Activated CD4-positive, alpha-beta T cell treated with anti-CD3 and anti-CD28 coated beads, Interleukin-2, amount 10 ng/mL, durations not matched to agents 24 days and 14 days (primary cell): Measurements from ENCODE around the gene RASGEF1C. TPM values are rescaled to one million over a fixed set of nuclear protein-coding genes. Genes with fewer than 3 reads are reported as not detected.

Experiments
- DNase-seq: peaks from one replicate; pipeline ENCODE4 v3.0.0; 2022
- H3K27ac Mint-ChIP-seq: one replicate; pipeline ENCODE4 v1.8.0; 2022; ENCODE audit warnings: mild to moderate bottlenecking, mixed read lengths
- H3K27me3 Mint-ChIP-seq: one replicate; pipeline ENCODE4 v1.8.0; 2022; ENCODE audit warnings: mixed read lengths
- H3K36me3 Mint-ChIP-seq: one replicate; pipeline ENCODE4 v1.8.0; 2022; ENCODE audit warnings: low read depth, mild to moderate bottlenecking, mixed read lengths
- H3K4me1 Mint-ChIP-seq: one replicate; pipeline ENCODE4 v1.8.0; 2021; ENCODE audit warnings: mixed read lengths
- H3K4me3 Mint-ChIP-seq: one replicate; pipeline ENCODE4 v1.8.0; 2022; ENCODE audit warnings: mild to moderate bottlenecking, moderate library complexity, mixed read lengths
- H3K9me3 Mint-ChIP-seq: one replicate; pipeline ENCODE4 v1.8.0; 2021; ENCODE audit warnings: mixed read lengths
- intact Hi-C: fragments of 100-400 bp; cut with micrococcal nuclease; formaldehyde crosslinking; loops from one replicate; pipeline ENCODE4 v1.15.1; 2023
- total RNA-seq: library from RNA; stranded (reverse); gene quantifications from 2 replicates; pipeline ENCODE4 v1.2.3, GENCODE V29; 2022

Gene RASGEF1C
- total RNA-seq, 1 donor from 2014 or later = not detected

- Mint-ChIP-seq H3K27ac (no peak overlapping the region), H3K4me3 (no peak overlapping the region), H3K27me3 (no peaks in the 10 kb centered on the region), H3K4me1 (no peaks in the 10 kb centered on the region), H3K36me3 (no peaks in the 10 kb centered on the region), H3K9me3 (peaks cover 7% of the 10 kb centered on the region)
- no peak for DNase-seq
- intact Hi-C loops = no loop called here
Observed at GRCh38 chr5:180153991-180154390, 55.0 kb downstream of the RASGEF1C start.

- intact Hi-C loops = no loop called here
- Mint-ChIP-seq H3K9me3 (peaks cover 7% of the 10 kb centered on the region), H3K27me3 (peaks cover 2% of the 10 kb centered on the region)
Observed at GRCh38 chr5:180153099-180153498, 55.9 kb downstream of the RASGEF1C start.

GRCh38 chr5:180143656-180144364, 65.2 kb downstream of the RASGEF1C start:
- Mint-ChIP-seq H3K9me3 (peaks cover 5% of the 10 kb centered on the region), H3K36me3 (no peaks in the 10 kb centered on the region), H3K4me3 (no peak overlapping the region), H3K27ac (no peak overlapping the region), H3K27me3 (peaks cover 11% of the 10 kb centered on the region), H3K4me1 (no peaks in the 10 kb centered on the region)
- intact Hi-C loops = no loop called here
- DNase-seq = peak; percentile 44

More at GRCh38 chr5:180153099-180153498, 55.9 kb downstream of the RASGEF1C start:
- H3K27ac Mint-ChIP-seq = no peak overlapping the region
- no peaks in the 10 kb centered on the region for H3K36me3 Mint-ChIP-seq
- H3K4me3 Mint-ChIP-seq = no peak overlapping the region
- no peaks in the 10 kb centered on the region for H3K4me1 Mint-ChIP-seq
- DNase-seq = no peak

GRCh38 chr5:180142824-180143610, 66.0 kb downstream of the RASGEF1C start:
- intact Hi-C loops = no loop called here
- H3K4me1 Mint-ChIP-seq = no peaks in the 10 kb centered on the region
- peaks cover 5% of the 10 kb centered on the region for H3K9me3 Mint-ChIP-seq
- H3K36me3 Mint-ChIP-seq = no peaks in the 10 kb centered on the region
- H3K27ac Mint-ChIP-seq = no peak overlapping the region
- peaks cover 9% of the 10 kb centered on the region for H3K27me3 Mint-ChIP-seq
- no peak overlapping the region for H3K4me3 Mint-ChIP-seq
- peak; percentile 33 for DNase-seq

GRCh38 chr5:180142021-180142765, 66.8 kb downstream of the RASGEF1C start:
- H3K27me3 Mint-ChIP-seq = peaks cover 5% of the 10 kb centered on the region
- no peak overlapping the region for H3K27ac Mint-ChIP-seq
- no peak overlapping the region for H3K4me3 Mint-ChIP-seq
- peaks cover 5% of the 10 kb centered on the region for H3K9me3 Mint-ChIP-seq
- no peaks in the 10 kb centered on the region for H3K4me1 Mint-ChIP-seq
- intact Hi-C loops = no loop called here
- peak; percentile 33 for DNase-seq
- no peaks in the 10 kb centered on the region for H3K36me3 Mint-ChIP-seq

GRCh38 chr5:180141068-180141660, 67.8 kb downstream of the RASGEF1C start:
- no peaks in the 10 kb centered on the region for H3K9me3 Mint-ChIP-seq
- H3K27me3 Mint-ChIP-seq = no peaks in the 10 kb centered on the region
- DNase-seq = no peak
- intact Hi-C loops = no loop called here
- no peak overlapping the region for H3K27ac Mint-ChIP-seq
- no peaks in the 10 kb centered on the region for H3K4me1 Mint-ChIP-seq
- no peak overlapping the region for H3K4me3 Mint-ChIP-seq
- no peaks in the 10 kb centered on the region for H3K36me3 Mint-ChIP-seq

- H3K27me3 Mint-ChIP-seq = no peaks in the 10 kb centered on the region
- H3K36me3 Mint-ChIP-seq = no peaks in the 10 kb centered on the region
- intact Hi-C loops = no loop called here
- no peak for DNase-seq
- H3K9me3 Mint-ChIP-seq = no peaks in the 10 kb centered on the region
- peaks cover under 1% of the 10 kb centered on the region for H3K4me1 Mint-ChIP-seq
- no peak overlapping the region for H3K4me3 Mint-ChIP-seq
- H3K27ac Mint-ChIP-seq = no peak overlapping the region
Observed at GRCh38 chr5:180140571-180140970, 68.4 kb downstream of the RASGEF1C start.

- no peaks in the 10 kb centered on the region for H3K9me3 Mint-ChIP-seq
- H3K27ac Mint-ChIP-seq = no peak overlapping the region
- H3K27me3 Mint-ChIP-seq = no peaks in the 10 kb centered on the region
- H3K4me1 Mint-ChIP-seq = peaks cover 5% of the 10 kb centered on the region
- intact Hi-C loops = no loop called here
- no peak overlapping the region for H3K4me3 Mint-ChIP-seq
- DNase-seq = no peak
- no peaks in the 10 kb centered on the region for H3K36me3 Mint-ChIP-seq
Observed at GRCh38 chr5:180140079-180140554, 68.9 kb downstream of the RASGEF1C start.

- intact Hi-C loops = no loop called here
- Mint-ChIP-seq H3K4me1 (peaks cover 9% of the 10 kb centered on the region), H3K27me3 (no peaks in the 10 kb centered on the region), H3K9me3 (no peaks in the 10 kb centered on the region), H3K4me3 (no peak overlapping the region), H3K27ac (no peak overlapping the region), H3K36me3 (no peaks in the 10 kb centered on the region)
- DNase-seq = no peak
Observed at GRCh38 chr5:180139731-180140055, 69.3 kb downstream of the RASGEF1C start.

GRCh38 chr5:180138976-180139730, 69.9 kb downstream of the RASGEF1C start:
- H3K27me3 Mint-ChIP-seq = no peaks in the 10 kb centered on the region
- no peak overlapping the region for H3K4me3 Mint-ChIP-seq
- peaks cover 13% of the 10 kb centered on the region for H3K4me1 Mint-ChIP-seq
- H3K36me3 Mint-ChIP-seq = no peaks in the 10 kb centered on the region
- H3K9me3 Mint-ChIP-seq = no peaks in the 10 kb centered on the region
- no peak for DNase-seq
- intact Hi-C loops = no loop called here
- no peak overlapping the region for H3K27ac Mint-ChIP-seq

- H3K36me3 Mint-ChIP-seq = no peaks in the 10 kb centered on the region
- H3K9me3 Mint-ChIP-seq = no peaks in the 10 kb centered on the region
- DNase-seq = no peak
- H3K4me1 Mint-ChIP-seq = peaks cover 13% of the 10 kb centered on the region
- H3K27me3 Mint-ChIP-seq = no peaks in the 10 kb centered on the region
- H3K27ac Mint-ChIP-seq = no peak overlapping the region
- no peak overlapping the region for H3K4me3 Mint-ChIP-seq
- intact Hi-C loops = no loop called here
Observed at GRCh38 chr5:180138214-180138975, 70.6 kb downstream of the RASGEF1C start.

GRCh38 chr5:180137401-180138213, 71.4 kb downstream of the RASGEF1C start:
- no peak overlapping the region for H3K4me3 Mint-ChIP-seq
- no peaks in the 10 kb centered on the region for H3K27me3 Mint-ChIP-seq
- H3K9me3 Mint-ChIP-seq = no peaks in the 10 kb centered on the region
- H3K4me1 Mint-ChIP-seq = peaks cover 13% of the 10 kb centered on the region
- DNase-seq = no peak
- intact Hi-C loops = no loop called here
- H3K27ac Mint-ChIP-seq = no peak overlapping the region
- no peaks in the 10 kb centered on the region for H3K36me3 Mint-ChIP-seq
